Right lobe of liver (tissue), 4 donors: ENCODE data around the gene CLDN15.

ENCODE experiments used
- CTCF ChIP-seq, 4 donors: fragments of 200-600 bp in 3 of 4; fragments of 450-650 bp in 1 of 4; IDR thresholded peaks; one replicate each; pipeline versions ENCODE4 v1.5.1 to v1.8.0; 2016 to 2022; ENCODE audit warnings: antibody characterized with exemption in 4 of 4, mild to moderate bottlenecking in 2 of 4
- POLR2A ChIP-seq: fragments of 450-650 bp; IDR thresholded peaks from one replicate; pipeline ENCODE4 v1.6.1; 2017; ENCODE audit warnings: antibody characterized with exemption, mild to moderate bottlenecking
- donor health status: DM: no; HTN: no; CAD: no.
- donor health status: DM: no; HTN: no; CAD: no.
- donor health status: DM: no; HTN: yes; CAD: no.

- TF ChIP-seq CTCF (IDR thresholded peaks at IDR 0.05) (no peak), POLR2A (no peak)
Observed at GRCh38 chr7:101265622-101266516, 28.3 kb upstream of the CLDN15 start.
